B cell (primary cell): ENCODE data around the gene FRMD4A. TPM values are rescaled to one million over a fixed set of nuclear protein-coding genes. Genes with fewer than 3 reads are reported as not detected.

Experiments
- ATAC-seq: fragments of 200-7000 bp; cut with Tn5 transposase; one replicate; pipeline ENCODE4 v1.10.0; 2021; ENCODE audit warnings: low read depth, mild to moderate bottlenecking, moderate number of reproducible peaks, moderate library complexity
- CTCF ChIA-PET: fragments of 350-600 bp; sonication (Branson Sonifier 250); formaldehyde crosslinking; loops from one replicate; lab custom pipeline; 2021; ENCODE audit warnings: antibody characterized with exemption, inconsistent platforms; lab: Charles Lee
- POLR2A ChIA-PET: fragments of 350-600 bp; sonication (Branson Sonifier 250); formaldehyde crosslinking; loops from one replicate; lab custom pipeline; 2021; ENCODE audit warnings: antibody characterized with exemption; lab: Charles Lee
- DNase-seq: peaks from one replicate; pipeline ENCODE4 v3.0.0; 2013
- H2AFZ ChIP-seq: 2 replicates; pipeline ENCODE4 v1.6.1; 2012; ENCODE audit warnings: mild to moderate bottlenecking, low read depth, low read length; ENCODE audit not compliant: insufficient read depth, poor library complexity, severe bottlenecking
- H3K27ac ChIP-seq, 2 donors: 1 replicate in 1 of 2; 2 replicates in 1 of 2; pipeline ENCODE4 v1.5.1; 2012 to 2013; ENCODE audit warnings: low read length in 2 of 2, mild to moderate bottlenecking in 2 of 2, moderate library complexity in 1 of 2
- H3K27me3 ChIP-seq, 4 experiments: fragments of 200-600 bp in 1 of 4; sonication (generic) in 1 of 4; replicated peaks in 1 of 4; 1 replicate in 2 of 4; 2 replicates in 2 of 4; pipeline versions ENCODE4 v1.6.1 to v1.7.0; 2013 to 2016; ENCODE audit warnings: low read length in 3 of 4, mild to moderate bottlenecking in 2 of 4, mixed read lengths in 1 of 4, moderate library complexity in 1 of 4; ENCODE audit not compliant: insufficient read depth in 4 of 4, control insufficient read depth in 3 of 4; ENCODE audit errors: control extremely low read depth in 1 of 4
- H3K36me3 ChIP-seq, 2 experiments: replicated peaks in 1 of 2; 1 replicate in 1 of 2; 2 replicates in 1 of 2; pipeline versions ENCODE4 v1.6.1 to v1.7.1; 2013; ENCODE audit warnings: low read length in 1 of 2; ENCODE audit not compliant: insufficient read depth in 2 of 2, control insufficient read depth in 1 of 2; ENCODE audit errors: control extremely low read depth in 1 of 2, extremely low read depth in 1 of 2
- H3K4me1 ChIP-seq, 2 donors: fragments of 200-600 bp in 1 of 2; sonication (generic) in 1 of 2; 1 replicate in 1 of 2; 2 replicates in 1 of 2; pipeline versions ENCODE4 v1.5.1 to v1.6.1; 2013 to 2017; ENCODE audit warnings: low read length in 2 of 2; ENCODE audit not compliant: control insufficient read depth in 2 of 2, insufficient read depth in 2 of 2
- H3K4me2 ChIP-seq: replicated peaks from 2 replicates; pipeline ENCODE3; 2012; ENCODE audit warnings: mild to moderate bottlenecking, low read depth, low read length; ENCODE audit not compliant: poor library complexity, severe bottlenecking
- H3K4me3 ChIP-seq, 5 experiments: fragments of 200-600 bp in 1 of 5; sonication (generic) in 1 of 5; 1 replicate in 3 of 5; 2 replicates in 2 of 5; pipeline versions ENCODE4 v1.5.1 to v1.7.0; 2011 to 2016; ENCODE audit warnings: low read length in 4 of 5, mild to moderate bottlenecking in 4 of 5, low read depth in 2 of 5, control low read depth in 1 of 5, moderate library complexity in 1 of 5; ENCODE audit not compliant: insufficient read depth in 1 of 5; ENCODE audit errors: control extremely low read depth in 1 of 5, extremely low read depth in 1 of 5
- H3K79me2 ChIP-seq: fragments of 200-600 bp; sonication (generic); one replicate; pipeline ENCODE4 v1.6.0; 2016; ENCODE audit warnings: low read length; ENCODE audit not compliant: control insufficient read depth, insufficient read depth
- H3K9ac ChIP-seq: fragments of 200-600 bp; sonication (generic); 2 replicates; pipeline ENCODE4 v1.6.1; 2017; ENCODE audit warnings: mild to moderate bottlenecking, low read length, moderate library complexity
- H3K9me3 ChIP-seq, 3 donors: one replicate each; pipeline versions ENCODE4 v1.6.1 to v1.7.1; 2013; ENCODE audit warnings: low read length in 2 of 3; ENCODE audit not compliant: control insufficient read depth in 2 of 3, insufficient read depth in 1 of 3; ENCODE audit errors: control extremely low read depth in 1 of 3
- H4K20me1 ChIP-seq: 2 replicates; pipeline ENCODE4 v1.6.0; 2012; ENCODE audit warnings: mild to moderate bottlenecking, low read length; ENCODE audit not compliant: insufficient read depth, control insufficient read depth, poor library complexity, severe bottlenecking
- H3K27ac Mint-ChIP-seq: one replicate; pipeline ENCODE4 v1.8.0; 2021; ENCODE audit warnings: mixed read lengths
- H3K27me3 Mint-ChIP-seq: one replicate; pipeline ENCODE4 v1.8.0; 2021; ENCODE audit warnings: mixed read lengths
- H3K4me1 Mint-ChIP-seq: one replicate; pipeline ENCODE4 v1.8.0; 2021; ENCODE audit warnings: mixed read lengths
- H3K4me3 Mint-ChIP-seq: one replicate; pipeline ENCODE4 v1.8.0; 2021; ENCODE audit warnings: mixed read lengths
- H3K9me3 Mint-ChIP-seq: one replicate; pipeline ENCODE4 v1.8.0; 2022; ENCODE audit warnings: mixed read lengths; ENCODE audit not compliant: insufficient read depth
- EZH2 ChIP-seq: IDR thresholded peaks from 2 replicates; pipeline ENCODE4 v1.6.1; 2012; ENCODE audit warnings: borderline replicate concordance, low read depth, mild to moderate bottlenecking, moderate library complexity, low read length; ENCODE audit not compliant: insufficient read depth, poor library complexity, severe bottlenecking
- WGBS: methylation state at CpG from one replicate; pipeline ENCODE4 v1.1.5; 2013; ENCODE audit warnings: missing lambda C conversion rate; ENCODE audit not compliant: insufficient coverage; 5-methylcytosine and 5-hydroxymethylcytosine counted together
- intact Hi-C: fragments of 100-400 bp; cut with micrococcal nuclease; formaldehyde crosslinking; loops from one replicate; pipeline ENCODE4 v1.10.0; 2022
- polyA plus RNA-seq: library from polyadenylated mRNA; depleted of rRNA; stranded (reverse); fragments of >200 nt; gene quantifications from 2 replicates; pipeline ENCODE4 v1.2.3, GENCODE V29; 2012
- total RNA-seq, 2 donors: library from RNA; stranded (reverse); fragments of 120-200 nt in 1 of 2; gene quantifications; 1 replicate in 1 of 2; 2 replicates in 1 of 2; pipeline versions ENCODE4 v1.2.3 to v1.2.4, GENCODE V29; 2013 to 2022
- TF ChIP-seq, protein P1 (sequence below): fragments of 200-600 bp; IDR thresholded peaks from one replicate; pipeline ENCODE4 v1.8.0; 2022; ENCODE audit warnings: antibody characterized with exemption, mild to moderate bottlenecking

The FRMD4A gene
- total and polyA plus RNA-seq, 2 donors (not counting 1 experiment from before 2014, with no cell fraction given) = 0.76 to 3.4 TPM

DNA sequence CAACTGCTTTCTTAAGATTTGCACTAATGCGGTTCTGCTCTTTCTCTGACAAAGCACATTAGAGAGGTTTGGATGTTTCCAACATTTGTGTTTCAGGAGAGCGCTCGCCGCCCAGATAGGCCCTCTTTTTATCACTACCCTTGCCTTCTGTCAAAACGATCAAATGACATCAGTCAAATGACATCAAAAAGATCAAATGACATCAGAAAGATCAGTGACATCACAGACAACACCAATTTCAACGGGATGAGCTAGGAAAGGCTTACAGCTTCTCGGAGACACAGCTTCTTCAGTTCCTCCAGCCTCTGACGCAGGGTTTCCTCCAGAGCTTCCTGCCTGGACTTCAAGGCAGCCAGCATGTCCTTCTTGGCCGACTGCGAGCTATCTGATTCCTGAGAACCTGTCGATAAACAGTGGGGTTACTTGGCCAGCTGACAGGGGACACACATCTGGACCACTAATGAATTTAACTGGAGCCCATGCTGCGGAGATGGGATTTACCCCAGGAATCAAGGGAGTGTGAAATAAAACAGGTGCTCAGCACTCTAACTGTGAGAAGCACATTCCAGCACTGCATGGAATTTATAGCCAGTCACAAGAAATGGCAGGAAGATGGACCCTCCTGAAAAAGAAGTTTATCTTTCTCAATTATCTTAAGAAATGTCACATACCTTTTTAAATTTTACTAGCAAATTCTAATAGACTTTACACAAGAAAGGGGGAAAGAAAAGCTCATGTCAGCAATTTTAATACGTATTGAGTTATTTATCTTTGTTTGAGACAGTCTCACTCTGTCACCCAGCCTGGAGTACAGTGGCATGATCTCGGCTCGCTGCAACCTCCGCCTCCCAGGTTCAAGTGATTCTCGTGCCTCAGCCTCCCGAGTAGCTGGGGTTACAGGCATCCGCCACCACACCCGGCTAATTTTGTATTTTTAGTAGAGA lies 655.8 kb downstream of the FRMD4A start:
- no peak overlapping the region for H3K27ac Mint-ChIP-seq
- H3K4me2 ChIP-seq = no peak overlapping the region
- TF ChIP-seq EZH2 = no peak
- TF ChIP-seq, protein P1, sequence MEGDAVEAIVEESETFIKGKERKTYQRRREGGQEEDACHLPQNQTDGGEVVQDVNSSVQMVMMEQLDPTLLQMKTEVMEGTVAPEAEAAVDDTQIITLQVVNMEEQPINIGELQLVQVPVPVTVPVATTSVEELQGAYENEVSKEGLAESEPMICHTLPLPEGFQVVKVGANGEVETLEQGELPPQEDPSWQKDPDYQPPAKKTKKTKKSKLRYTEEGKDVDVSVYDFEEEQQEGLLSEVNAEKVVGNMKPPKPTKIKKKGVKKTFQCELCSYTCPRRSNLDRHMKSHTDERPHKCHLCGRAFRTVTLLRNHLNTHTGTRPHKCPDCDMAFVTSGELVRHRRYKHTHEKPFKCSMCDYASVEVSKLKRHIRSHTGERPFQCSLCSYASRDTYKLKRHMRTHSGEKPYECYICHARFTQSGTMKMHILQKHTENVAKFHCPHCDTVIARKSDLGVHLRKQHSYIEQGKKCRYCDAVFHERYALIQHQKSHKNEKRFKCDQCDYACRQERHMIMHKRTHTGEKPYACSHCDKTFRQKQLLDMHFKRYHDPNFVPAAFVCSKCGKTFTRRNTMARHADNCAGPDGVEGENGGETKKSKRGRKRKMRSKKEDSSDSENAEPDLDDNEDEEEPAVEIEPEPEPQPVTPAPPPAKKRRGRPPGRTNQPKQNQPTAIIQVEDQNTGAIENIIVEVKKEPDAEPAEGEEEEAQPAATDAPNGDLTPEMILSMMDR = no peak
- no peak overlapping the region for H3K9ac ChIP-seq
- no peaks in the 10 kb centered on the region for H3K4me1 ChIP-seq
- peaks cover 0 to 8% (median 1%) of the 10 kb centered on the region in 4 experiments for H3K27me3 ChIP-seq
- CTCF ChIA-PET = interaction anchor here (1.4 kb wide), 1 partner anchor 16 kb away, joined by 5 read pairs; no protein-coding TSS in a partner anchor
- H2AFZ ChIP-seq = no peak overlapping the region
- ATAC-seq = no peak
- no peaks in the 10 kb centered on the region for H4K20me1 ChIP-seq
- no peaks in the 10 kb centered on the region for H3K36me3 ChIP-seq
- POLR2A ChIA-PET = no interaction called here
- no peak overlapping the region for H3K27ac ChIP-seq
- H3K9me3 ChIP-seq = no peaks in the 10 kb centered on the region
- no peak overlapping the region for H3K4me3 Mint-ChIP-seq
- peaks cover 19% of the 10 kb centered on the region for H3K27me3 Mint-ChIP-seq
- H3K9me3 Mint-ChIP-seq = no peaks in the 10 kb centered on the region
- 77% methylated on average over 16 of the region's 20 CpGs for WGBS
- H3K79me2 ChIP-seq = no peaks in the 10 kb centered on the region
- DNase-seq = no peak
- H3K4me1 Mint-ChIP-seq = no peaks in the 10 kb centered on the region
- intact Hi-C loops = no loop called here
- no peak overlapping the region for H3K4me3 ChIP-seq

DNA sequence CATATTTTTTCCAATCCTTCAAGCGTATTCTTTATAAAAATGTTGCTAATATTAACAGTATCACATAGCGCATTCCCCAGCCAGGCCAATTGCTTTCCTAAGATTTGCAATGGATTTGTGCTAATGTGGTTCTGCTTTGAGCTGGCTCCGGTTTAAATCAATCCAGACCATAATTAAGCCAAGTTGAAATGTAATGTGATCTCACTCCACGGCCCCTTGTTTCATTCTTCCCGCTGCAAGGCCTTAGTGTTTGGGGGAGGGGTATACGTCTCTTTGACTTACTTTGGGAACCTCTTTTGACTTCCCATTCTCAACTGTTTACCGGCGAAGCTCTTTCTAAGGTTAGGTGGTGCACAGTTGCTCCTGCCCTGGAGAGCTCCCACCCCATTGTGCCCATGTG lies 657.6 kb downstream of the FRMD4A start:
- Histone ChIP-seq H3K36me3 (no peaks in the 10 kb centered on the region), H3K27ac (no peak overlapping the region), H3K9ac (no peak overlapping the region), H3K4me3 (no peak overlapping the region), H2AFZ (no peak overlapping the region), H3K79me2 (no peaks in the 10 kb centered on the region), H3K4me2 (no peak overlapping the region), H4K20me1 (no peaks in the 10 kb centered on the region), H3K9me3 (no peaks in the 10 kb centered on the region), H3K27me3 (peaks cover 0 to 5% (median under 1%) of the 10 kb centered on the region in 4 experiments), H3K4me1 (no peaks in the 10 kb centered on the region)
- DNase-seq (no peak), ATAC-seq (no peak)
- WGBS = 100% methylated on average over 2 of the region's 8 CpGs
- ChIA-PET CTCF (no interaction called here), POLR2A (no interaction called here)
- intact Hi-C loops = no loop called here
- Mint-ChIP-seq H3K4me3 (no peak overlapping the region), H3K27ac (no peak overlapping the region), H3K4me1 (no peaks in the 10 kb centered on the region), H3K9me3 (no peaks in the 10 kb centered on the region), H3K27me3 (peaks cover 15% of the 10 kb centered on the region)
- TF ChIP-seq, protein P1 = no peak
- TF ChIP-seq EZH2 = no peak
